ENCODE data around the gene MITF.
A peak's percentile ranks its signal among the peaks of the same experiment; 100 is the strongest.

MITF gene

GRCh38 chr3:69739204-69740102 lies at the start of gene MITF:
Gene MITF (plus strand): TSS chr3:69739464. CDS start chr3:69739598, 134 bp downstream.
- H3K4me3 Mint-ChIP-seq = peak within 1 kb of the TSS; percentile 71
- H3K27me3 Mint-ChIP-seq (ENCODE audit: low read depth) = peaks cover 66% of the 10 kb centered on the region
- H3K9me3 Mint-ChIP-seq = no peaks in the 10 kb centered on the region

GRCh38 chr3:69691860-69692259 lies 47.4 kb upstream of the MITF start:
- Mint-ChIP-seq H3K36me3 (ENCODE audit: low read depth) (no peaks in the 10 kb centered on the region), H3K9me3 (no peaks in the 10 kb centered on the region), H3K27me3 (ENCODE audit: low read depth) (peaks cover 5% of the 10 kb centered on the region), H3K4me1 (ENCODE audit: low read depth) (no peaks in the 10 kb centered on the region), H3K27ac (no peak overlapping the region), H3K4me3 (no peak overlapping the region)

More at GRCh38 chr3:69739204-69740102, at the start of gene MITF:
- H3K4me1 Mint-ChIP-seq (ENCODE audit: low read depth) = peaks cover 5% of the 10 kb centered on the region
- H3K27ac Mint-ChIP-seq = no peak within 1 kb of the TSS
- H3K36me3 Mint-ChIP-seq (ENCODE audit: low read depth) = no peaks in the 10 kb centered on the region

DNA sequence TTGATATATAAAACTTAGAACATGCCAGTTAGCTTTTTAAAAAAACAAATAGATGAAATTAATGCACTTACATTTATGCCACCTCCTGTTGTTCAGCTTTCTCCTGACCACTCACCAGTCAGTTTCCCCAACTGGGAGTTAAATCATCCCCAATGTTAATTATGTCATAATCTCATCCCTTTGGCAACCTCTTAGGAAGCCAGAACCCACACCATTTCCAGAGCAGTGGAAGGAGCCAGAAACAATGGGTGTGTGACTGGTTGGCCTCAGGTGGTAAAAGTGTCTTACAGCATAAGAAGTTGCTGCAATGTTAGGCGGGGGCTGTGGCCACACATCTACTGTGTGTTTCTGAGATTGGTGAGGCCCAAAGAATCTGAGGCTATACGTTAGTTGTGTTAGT lies 46.5 kb upstream of the MITF start:
- no peaks in the 10 kb centered on the region for H3K4me1 Mint-ChIP-seq (ENCODE audit: low read depth)
- no peak overlapping the region for H3K27ac Mint-ChIP-seq
- peaks cover 5% of the 10 kb centered on the region for H3K27me3 Mint-ChIP-seq (ENCODE audit: low read depth)
- no peaks in the 10 kb centered on the region for H3K36me3 Mint-ChIP-seq (ENCODE audit: low read depth)
- H3K4me3 Mint-ChIP-seq = no peak overlapping the region
- no peaks in the 10 kb centered on the region for H3K9me3 Mint-ChIP-seq

GRCh38 chr3:69695443-69695842 lies 43.8 kb upstream of the MITF start:
- Mint-ChIP-seq H3K9me3 (no peaks in the 10 kb centered on the region), H3K4me1 (ENCODE audit: low read depth) (no peaks in the 10 kb centered on the region), H3K27me3 (ENCODE audit: low read depth) (peaks cover 2% of the 10 kb centered on the region), H3K4me3 (no peak overlapping the region), H3K36me3 (ENCODE audit: low read depth) (no peaks in the 10 kb centered on the region), H3K27ac (no peak overlapping the region)

DNA sequence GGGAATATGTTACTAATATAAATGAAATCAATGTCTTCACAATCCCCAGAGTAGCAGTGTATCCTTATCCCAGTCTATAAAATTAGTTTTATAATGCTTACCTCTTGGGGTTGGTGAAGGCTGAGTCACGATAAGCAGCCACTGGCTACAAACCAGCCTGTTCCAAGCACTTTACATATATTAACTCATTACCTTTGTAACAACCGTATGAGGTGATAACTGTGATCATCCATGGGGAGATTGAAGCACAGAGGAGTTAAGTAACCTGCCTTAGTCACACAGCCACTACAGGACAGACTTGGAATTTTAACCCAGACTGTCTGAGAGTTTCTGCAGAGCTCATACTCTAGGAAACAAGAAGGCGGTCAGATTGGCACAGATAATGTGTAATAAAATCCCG lies 43.3 kb upstream of the MITF start:
- H3K36me3 Mint-ChIP-seq (ENCODE audit: low read depth) = no peaks in the 10 kb centered on the region
- no peaks in the 10 kb centered on the region for H3K4me1 Mint-ChIP-seq (ENCODE audit: low read depth)
- no peak overlapping the region for H3K4me3 Mint-ChIP-seq
- H3K9me3 Mint-ChIP-seq = peaks cover 1% of the 10 kb centered on the region
- no peaks in the 10 kb centered on the region for H3K27me3 Mint-ChIP-seq (ENCODE audit: low read depth)
- H3K27ac Mint-ChIP-seq = no peak overlapping the region

DNA sequence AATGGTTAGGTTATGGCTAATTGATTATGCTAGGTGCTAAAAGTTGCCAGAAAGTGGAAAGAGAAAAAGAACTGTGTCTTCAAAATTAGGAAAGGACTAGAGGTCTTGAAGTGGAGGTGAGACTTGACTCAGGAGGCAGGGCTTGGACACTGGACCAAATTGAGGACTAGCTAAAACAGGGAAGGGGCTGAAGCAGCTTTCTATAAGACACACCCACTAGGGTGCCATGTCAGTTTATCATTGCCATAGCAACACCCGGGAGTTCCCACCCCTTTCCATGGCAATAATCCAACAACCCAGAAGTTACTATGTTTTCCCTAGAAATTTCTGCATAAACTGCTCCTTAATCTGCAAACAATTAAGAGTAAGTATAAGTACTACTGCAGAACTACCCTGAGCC lies 42.9 kb upstream of the MITF start:
- Mint-ChIP-seq H3K27me3 (ENCODE audit: low read depth) (no peaks in the 10 kb centered on the region), H3K9me3 (peaks cover 5% of the 10 kb centered on the region), H3K4me1 (ENCODE audit: low read depth) (no peaks in the 10 kb centered on the region), H3K36me3 (ENCODE audit: low read depth) (no peaks in the 10 kb centered on the region), H3K4me3 (no peak overlapping the region), H3K27ac (no peak overlapping the region)

- Mint-ChIP-seq H3K4me1 (ENCODE audit: low read depth) (no peaks in the 10 kb centered on the region), H3K36me3 (ENCODE audit: low read depth) (no peaks in the 10 kb centered on the region), H3K27ac (no peak overlapping the region), H3K4me3 (no peak overlapping the region), H3K9me3 (peaks cover 9% of the 10 kb centered on the region), H3K27me3 (ENCODE audit: low read depth) (no peaks in the 10 kb centered on the region)
These were observed 41.9 kb upstream of the MITF start for GRCh38 chr3:69697381-69697780.

- peaks cover 9% of the 10 kb centered on the region for H3K9me3 Mint-ChIP-seq
- H3K4me1 Mint-ChIP-seq (ENCODE audit: low read depth) = no peaks in the 10 kb centered on the region
- no peak overlapping the region for H3K4me3 Mint-ChIP-seq
- H3K36me3 Mint-ChIP-seq (ENCODE audit: low read depth) = no peaks in the 10 kb centered on the region
- no peaks in the 10 kb centered on the region for H3K27me3 Mint-ChIP-seq (ENCODE audit: low read depth)
- H3K27ac Mint-ChIP-seq = no peak overlapping the region
These were observed 40.5 kb upstream of the MITF start for GRCh38 chr3:69698728-69699127.

- no peak overlapping the region for H3K27ac Mint-ChIP-seq
- no peaks in the 10 kb centered on the region for H3K27me3 Mint-ChIP-seq (ENCODE audit: low read depth)
- H3K36me3 Mint-ChIP-seq (ENCODE audit: low read depth) = no peaks in the 10 kb centered on the region
These were observed 40.1 kb upstream of the MITF start for GRCh38 chr3:69699183-69699582.

DNA sequence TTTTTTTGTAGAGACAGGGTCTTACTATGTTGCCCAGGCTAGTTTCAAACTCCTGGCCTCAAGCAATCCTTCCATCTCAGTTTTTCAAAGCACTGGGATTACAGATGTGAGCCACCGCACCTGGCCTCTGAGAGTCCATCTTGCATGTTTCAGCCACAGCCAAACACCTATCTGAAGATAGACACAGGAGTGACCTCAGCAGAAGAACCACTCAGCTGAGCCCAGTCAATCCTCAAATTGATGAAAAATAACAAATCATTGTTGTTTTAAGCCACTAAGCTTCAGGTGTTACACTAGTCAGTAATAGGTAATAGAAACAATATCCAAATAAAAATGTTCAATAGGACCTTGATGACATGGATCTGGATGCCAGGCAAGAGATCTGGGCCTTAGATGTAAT lies 38.3 kb upstream of the MITF start:
- Mint-ChIP-seq H3K4me3 (no peak overlapping the region), H3K36me3 (ENCODE audit: low read depth) (no peaks in the 10 kb centered on the region), H3K9me3 (peaks cover 9% of the 10 kb centered on the region), H3K27me3 (ENCODE audit: low read depth) (no peaks in the 10 kb centered on the region), H3K4me1 (ENCODE audit: low read depth) (no peaks in the 10 kb centered on the region), H3K27ac (no peak overlapping the region)

More at GRCh38 chr3:69699183-69699582, 40.1 kb upstream of the MITF start:
- H3K4me1 Mint-ChIP-seq (ENCODE audit: low read depth) = no peaks in the 10 kb centered on the region
- peaks cover 9% of the 10 kb centered on the region for H3K9me3 Mint-ChIP-seq
- no peak overlapping the region for H3K4me3 Mint-ChIP-seq

DNA sequence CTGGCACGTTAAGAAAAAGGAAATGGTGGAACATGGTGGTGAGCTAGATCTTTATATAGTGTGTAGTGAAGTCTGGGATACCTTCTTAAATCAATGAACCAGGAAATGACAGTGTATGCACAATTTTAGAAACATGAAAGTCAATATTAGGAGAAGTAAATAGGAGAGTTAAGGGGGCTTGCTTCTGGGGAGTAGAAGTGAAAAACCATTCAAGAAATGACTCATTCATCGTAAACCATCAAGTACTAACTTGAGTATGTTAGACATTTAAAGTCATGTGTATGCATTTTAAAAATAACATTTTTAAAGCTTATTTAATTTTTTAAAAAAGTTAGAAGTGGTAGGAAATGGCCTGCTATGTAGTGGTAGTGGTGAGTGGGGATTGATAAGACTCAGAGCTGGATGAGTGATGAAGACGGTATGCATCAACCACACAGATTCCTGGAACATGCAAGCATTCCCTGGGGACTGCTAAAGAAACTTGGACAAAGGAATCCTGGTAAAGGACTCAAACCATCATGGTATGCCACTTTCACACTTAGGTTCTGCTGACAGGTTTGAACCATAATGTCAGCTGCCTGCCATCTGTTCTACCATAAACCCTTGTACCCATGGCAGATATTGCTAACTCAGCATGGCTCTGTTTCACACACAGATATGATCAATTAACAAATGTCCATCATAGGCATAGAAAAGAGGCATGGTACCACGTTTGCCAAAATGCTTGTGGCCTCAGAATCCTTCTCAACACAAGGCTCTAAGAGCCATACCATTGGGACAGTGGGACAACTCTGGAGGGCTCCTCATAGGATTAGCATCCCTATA lies 28.9 kb upstream of the MITF start:
- H3K27ac Mint-ChIP-seq = no peak overlapping the region
- H3K4me3 Mint-ChIP-seq = no peak overlapping the region
- H3K27me3 Mint-ChIP-seq (ENCODE audit: low read depth) = no peaks in the 10 kb centered on the region
- no peaks in the 10 kb centered on the region for H3K9me3 Mint-ChIP-seq
- H3K36me3 Mint-ChIP-seq (ENCODE audit: low read depth) = no peaks in the 10 kb centered on the region
- H3K4me1 Mint-ChIP-seq (ENCODE audit: low read depth) = no peaks in the 10 kb centered on the region

DNA sequence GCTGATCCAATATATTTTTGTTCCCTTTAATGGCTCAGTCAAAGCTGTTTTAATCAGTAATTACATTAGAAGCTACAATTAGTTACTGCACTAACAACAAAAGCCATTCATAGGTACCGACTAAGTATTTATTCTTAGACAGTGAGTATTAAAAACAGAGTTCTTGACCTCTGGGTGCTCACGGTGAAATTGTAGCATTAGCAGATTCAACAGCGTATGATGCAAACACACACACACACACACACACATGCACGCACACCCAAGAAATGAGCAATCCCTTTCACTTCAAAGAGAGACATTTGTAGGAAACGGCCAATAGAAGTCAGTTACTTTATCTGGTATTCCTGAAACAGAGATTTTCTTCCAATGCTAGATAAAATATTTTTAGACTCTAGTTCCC lies 27.0 kb upstream of the MITF start:
- Mint-ChIP-seq H3K27ac (no peak overlapping the region), H3K4me3 (no peak overlapping the region), H3K9me3 (no peaks in the 10 kb centered on the region), H3K27me3 (ENCODE audit: low read depth) (no peaks in the 10 kb centered on the region), H3K4me1 (ENCODE audit: low read depth) (no peaks in the 10 kb centered on the region), H3K36me3 (ENCODE audit: low read depth) (no peaks in the 10 kb centered on the region)

GRCh38 chr3:69712933-69713332 lies 26.3 kb upstream of the MITF start:
- H3K9me3 Mint-ChIP-seq = no peaks in the 10 kb centered on the region
- no peak overlapping the region for H3K4me3 Mint-ChIP-seq

DNA sequence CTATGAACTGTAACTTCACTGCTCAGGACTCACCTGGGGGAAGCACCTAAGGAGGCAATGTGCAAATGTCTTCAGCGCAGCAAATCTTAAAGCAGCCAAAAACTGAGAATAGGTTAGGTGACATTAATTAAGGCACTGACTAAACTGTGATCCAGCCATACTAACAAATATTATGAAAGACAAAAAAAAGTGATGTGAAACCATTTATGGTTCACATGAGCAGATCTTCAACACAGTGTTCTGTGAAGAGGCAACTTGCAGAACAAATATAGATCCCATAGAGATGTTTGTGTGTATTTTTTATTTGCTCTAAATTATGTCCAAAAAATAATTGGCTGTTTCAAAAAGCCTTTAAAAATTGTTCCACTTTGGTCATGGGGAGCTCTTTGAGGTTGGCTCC lies 24.1 kb upstream of the MITF start:
- Mint-ChIP-seq H3K4me1 (ENCODE audit: low read depth) (no peaks in the 10 kb centered on the region), H3K27ac (no peak overlapping the region), H3K36me3 (ENCODE audit: low read depth) (no peaks in the 10 kb centered on the region)

More at GRCh38 chr3:69712933-69713332, 26.3 kb upstream of the MITF start:
- Mint-ChIP-seq H3K27ac (no peak overlapping the region), H3K27me3 (ENCODE audit: low read depth) (no peaks in the 10 kb centered on the region), H3K4me1 (ENCODE audit: low read depth) (no peaks in the 10 kb centered on the region), H3K36me3 (ENCODE audit: low read depth) (no peaks in the 10 kb centered on the region)

GRCh38 chr3:69716119-69716518 lies 23.1 kb upstream of the MITF start:
- H3K27ac Mint-ChIP-seq = no peak overlapping the region
- H3K4me3 Mint-ChIP-seq = no peak overlapping the region
- H3K4me1 Mint-ChIP-seq (ENCODE audit: low read depth) = no peaks in the 10 kb centered on the region
- no peaks in the 10 kb centered on the region for H3K27me3 Mint-ChIP-seq (ENCODE audit: low read depth)
- H3K9me3 Mint-ChIP-seq = no peaks in the 10 kb centered on the region
- H3K36me3 Mint-ChIP-seq (ENCODE audit: low read depth) = no peaks in the 10 kb centered on the region

More for the DNA sequence above, 24.1 kb upstream of the MITF start:
- no peaks in the 10 kb centered on the region for H3K27me3 Mint-ChIP-seq (ENCODE audit: low read depth)
- H3K9me3 Mint-ChIP-seq = no peaks in the 10 kb centered on the region
- H3K4me3 Mint-ChIP-seq = no peak overlapping the region
